ENCODE measurements around the gene TARBP2.
"Not testable (repeated sequence)": the region's sequence is repeated elsewhere in the genome, so short reads cannot be mapped to it uniquely, and the experiment has no call there.

The TARBP2 gene

DNA sequence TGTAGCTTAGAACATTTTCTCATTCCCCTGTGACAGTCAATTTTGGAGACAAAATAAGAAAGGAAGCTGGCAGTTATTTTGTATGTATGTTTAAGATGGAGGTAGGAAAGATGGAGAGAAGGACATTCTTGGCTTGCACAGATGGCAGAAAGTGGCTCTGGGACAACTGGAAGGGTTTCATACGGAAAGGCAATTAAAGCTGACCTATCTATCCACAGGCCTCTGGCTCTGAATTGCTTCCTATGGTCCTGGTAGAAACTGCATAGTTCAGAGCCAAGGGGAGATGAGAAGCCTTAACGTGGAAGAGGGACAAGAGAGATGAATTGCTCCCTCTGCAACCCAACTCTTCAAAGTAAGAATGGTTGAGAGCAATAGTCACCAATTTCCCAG is 14.2 kb downstream of the TARBP2 start:
- no peak for DNase-seq (ENCODE audit: low spot score)

DNA sequence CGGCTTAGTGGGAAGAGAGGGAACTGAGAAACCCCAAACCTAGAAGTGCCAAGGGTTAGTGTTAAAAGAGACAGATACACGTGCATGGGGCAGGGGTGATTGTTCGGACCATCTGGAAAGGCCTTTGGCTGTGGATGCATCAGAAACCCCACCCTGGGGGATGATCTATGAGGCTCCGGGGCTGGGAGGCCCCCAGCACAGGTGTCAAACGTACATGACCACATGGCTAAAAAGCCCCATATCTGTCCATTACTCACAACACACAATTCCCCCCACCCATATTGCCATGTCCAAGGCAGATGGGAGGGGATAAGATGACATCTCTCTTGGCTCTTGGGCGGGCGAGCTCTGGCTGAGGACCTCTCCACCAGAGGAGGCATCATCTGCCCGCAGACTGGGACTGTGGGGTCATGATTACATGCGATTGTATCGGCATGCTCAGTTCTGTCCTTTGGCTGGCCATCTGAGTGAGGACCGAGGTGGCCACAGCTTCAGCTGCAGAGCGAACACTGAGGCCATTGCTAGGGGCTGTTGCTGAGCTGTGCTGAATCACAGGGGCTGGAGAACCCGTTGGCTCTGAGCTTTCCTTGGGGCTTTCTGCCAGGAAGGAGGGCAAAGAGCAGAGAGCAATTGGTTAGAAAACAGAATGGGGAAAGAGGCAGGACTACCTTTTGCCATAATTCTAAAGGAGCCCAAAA is 15.8 kb downstream of the TARBP2 start:
- no peak for DNase-seq (ENCODE audit: low spot score)

DNA sequence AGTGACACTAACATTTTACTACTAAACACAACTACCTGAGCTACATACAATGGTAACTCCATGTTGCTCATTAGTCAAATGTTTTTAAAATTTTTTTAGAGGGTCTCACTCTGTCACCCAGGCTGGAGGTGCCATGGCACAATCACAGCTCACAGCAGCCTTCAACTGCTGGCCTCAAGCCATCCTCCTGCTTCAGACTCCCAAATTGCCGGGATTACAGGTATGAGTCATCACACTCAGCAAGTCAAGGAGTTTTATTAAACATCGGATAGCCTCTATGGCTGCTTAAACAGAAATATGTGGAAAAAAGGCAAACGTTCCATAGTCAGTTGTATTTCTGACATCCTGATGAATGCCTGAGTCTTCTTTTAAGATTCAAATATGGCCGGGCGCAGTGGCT is 17.3 kb downstream of the TARBP2 start:
- no peak for DNase-seq (ENCODE audit: low spot score)

- no peak for DNase-seq (ENCODE audit: low spot score)
These were observed 22.0 kb downstream of the TARBP2 start for GRCh38 chr12:53523131-53523530.

GRCh38 chr12:53524476-53524875 is 23.4 kb downstream of the TARBP2 start:
- DNase-seq (ENCODE audit: low spot score) = no peak

DNA sequence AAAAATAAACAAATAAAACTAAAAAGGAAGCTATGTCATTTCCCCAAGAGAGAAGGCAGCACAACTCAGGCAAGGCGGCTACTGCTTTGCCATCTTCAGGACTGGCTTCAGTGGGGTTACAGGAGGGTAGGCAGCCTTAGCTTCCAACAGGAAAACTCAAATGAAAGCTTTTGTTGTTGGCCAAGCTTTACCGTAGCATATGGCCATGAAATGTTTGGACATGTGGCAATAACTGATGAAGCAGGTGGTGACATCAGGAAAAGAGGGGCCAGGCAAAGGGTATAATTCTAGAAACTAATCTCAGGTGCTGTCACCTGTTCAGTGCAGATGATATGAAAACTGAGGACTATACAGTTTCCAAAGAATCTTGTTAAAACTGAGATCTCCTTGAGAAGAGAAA is 29.0 kb downstream of the TARBP2 start:
- no peak for DNase-seq (ENCODE audit: low spot score)

DNA sequence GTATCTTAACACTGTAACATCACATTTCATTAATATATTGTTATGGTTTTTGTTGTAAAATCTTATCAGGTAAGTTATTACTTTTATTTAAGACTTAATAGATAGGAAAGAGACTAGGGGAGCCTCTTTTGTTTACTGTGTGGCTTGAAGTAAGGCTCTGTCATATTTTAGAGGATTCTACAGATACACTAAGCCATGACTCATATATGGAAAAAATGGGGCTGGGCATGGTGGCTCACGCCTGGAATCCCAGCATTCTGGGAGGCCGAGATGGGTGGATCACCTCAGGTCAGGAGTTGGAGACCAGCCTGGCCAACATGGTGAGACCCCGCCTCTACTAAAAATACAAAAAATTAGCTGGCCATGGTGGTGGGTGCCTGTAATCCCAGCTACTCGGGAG is 29.8 kb downstream of the TARBP2 start:
- DNase-seq (ENCODE audit: low spot score) = no peak

GRCh38 chr12:53532021-53532420 is 30.9 kb downstream of the TARBP2 start:
- no peak for DNase-seq (ENCODE audit: low spot score)

DNA sequence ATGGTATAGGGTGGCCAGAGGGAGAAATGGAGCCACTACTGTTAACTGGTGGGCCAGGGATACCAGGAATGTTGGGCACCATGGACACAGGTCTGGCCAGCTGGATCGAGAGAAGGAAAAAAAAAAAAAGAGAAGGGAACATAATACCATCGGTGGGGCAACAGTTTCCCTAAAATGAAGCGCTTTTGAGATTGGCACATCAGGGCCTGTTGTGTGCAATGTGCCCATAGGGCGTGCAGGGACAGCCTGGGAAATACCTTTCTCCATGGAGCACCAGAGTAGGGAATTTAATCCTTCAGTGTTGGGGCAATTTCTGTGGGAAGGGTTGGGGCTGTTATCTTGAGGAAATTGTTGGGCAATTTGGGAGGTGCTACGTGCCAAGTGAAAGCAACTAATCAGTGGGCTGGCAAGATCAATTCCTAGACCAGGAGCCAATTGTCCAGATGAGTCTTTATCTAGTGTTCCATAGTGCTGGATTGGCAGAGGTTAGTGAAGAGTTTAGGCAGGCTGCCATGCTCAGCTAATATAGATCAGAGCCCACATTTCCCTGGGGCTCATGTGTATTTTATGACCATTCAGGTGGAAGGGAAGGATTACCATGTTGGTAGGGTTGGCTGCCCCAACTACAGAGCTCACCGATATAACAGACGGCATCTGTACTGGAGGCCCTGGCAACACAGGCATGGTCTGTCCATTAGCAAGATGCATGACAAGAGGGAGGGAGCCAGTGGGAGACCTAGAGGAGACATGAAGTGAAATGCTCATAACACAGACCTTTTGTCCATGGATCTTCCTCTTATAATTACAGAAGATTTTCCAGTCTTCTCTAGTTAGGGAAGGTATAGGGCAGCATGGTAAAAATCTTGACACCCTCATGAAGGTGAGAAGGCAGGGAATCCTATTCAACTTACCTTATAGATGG is 31.7 kb downstream of the TARBP2 start:
- DNase-seq (ENCODE audit: low spot score) = no peak

GRCh38 chr12:53533471-53533870 is 32.4 kb downstream of the TARBP2 start:
- no peak for DNase-seq (ENCODE audit: low spot score)

GRCh38 chr12:53536962-53537361 is 35.9 kb downstream of the TARBP2 start:
- DNase-seq (ENCODE audit: low spot score) = no peak

- DNase-seq (ENCODE audit: low spot score) = peak; percentile 80
These were observed 37.2 kb downstream of the TARBP2 start for GRCh38 chr12:53538209-53538689.

GRCh38 chr12:53539526-53539925 is 38.4 kb downstream of the TARBP2 start:
- no peak for DNase-seq (ENCODE audit: low spot score)

DNA sequence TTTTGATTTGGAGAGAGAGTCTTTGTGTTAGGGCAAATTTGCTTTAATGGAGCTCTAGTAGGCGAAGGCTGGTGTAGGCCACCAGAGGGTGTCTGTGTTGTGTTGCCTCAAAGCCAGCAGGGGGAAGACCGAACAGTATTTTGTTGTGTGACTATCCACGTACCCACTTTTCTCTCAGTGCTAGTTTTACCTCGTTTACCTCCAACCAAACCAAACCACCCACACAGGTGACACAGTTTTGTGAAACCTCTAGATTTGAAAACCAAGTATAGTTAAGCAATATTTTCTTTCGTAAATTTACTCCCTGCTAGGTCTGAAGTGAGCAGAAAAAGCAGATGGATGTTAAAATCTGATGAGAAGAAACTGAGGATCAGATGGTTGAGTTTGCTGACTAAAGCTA is 42.5 kb downstream of the TARBP2 start:
- peak; percentile 56 for DNase-seq (ENCODE audit: low spot score)

- DNase-seq (ENCODE audit: low spot score) = not testable (repeated sequence)
These were observed 47.3 kb downstream of the TARBP2 start for GRCh38 chr12:53548354-53548753.

- not testable (repeated sequence) for DNase-seq (ENCODE audit: low spot score)
These were observed 49.0 kb downstream of the TARBP2 start for GRCh38 chr12:53550131-53550530.

DNA sequence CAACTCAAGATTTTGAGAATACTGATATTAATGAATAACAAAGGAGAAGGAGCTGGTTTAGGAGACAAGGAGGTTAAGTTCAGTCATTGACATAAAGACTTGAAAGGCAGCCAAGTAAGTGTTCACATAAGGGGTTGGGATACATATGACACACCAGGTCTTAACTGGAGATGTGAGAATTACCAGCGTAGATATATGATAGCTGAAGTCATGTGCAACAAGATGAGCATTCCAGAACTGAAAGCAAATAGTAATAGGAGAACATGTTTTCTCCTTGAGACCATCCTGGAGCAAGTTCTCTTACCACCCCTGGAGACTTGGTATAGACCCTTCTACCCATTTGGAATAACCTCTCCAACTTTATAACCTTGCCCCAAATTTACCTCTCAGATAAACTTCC is 49.5 kb downstream of the TARBP2 start:
- DNase-seq (ENCODE audit: low spot score) = no peak

DNA sequence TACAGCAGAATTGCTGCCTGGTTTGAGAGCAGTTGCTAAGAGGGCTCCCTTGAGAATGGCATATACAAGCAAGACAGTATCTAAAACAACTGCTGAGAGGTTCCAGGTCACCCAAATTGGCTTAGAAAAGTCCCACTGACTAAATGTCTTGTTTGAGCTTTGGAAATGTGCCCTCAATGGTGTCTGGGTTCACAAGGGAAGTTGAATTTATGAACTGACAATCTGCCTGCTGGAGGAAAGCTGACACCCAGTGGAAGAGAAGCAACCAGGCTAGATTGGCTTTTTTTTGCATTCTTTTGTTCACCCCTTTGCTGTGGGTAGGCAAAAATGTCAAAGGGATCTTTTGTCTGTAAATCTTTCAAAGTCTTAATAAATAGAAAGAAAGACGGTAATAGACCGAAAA is 50.8 kb downstream of the TARBP2 start:
- DNase-seq (ENCODE audit: low spot score) = no peak

GRCh38 chr12:53552361-53553327 is 51.6 kb downstream of the TARBP2 start:
- no peak for DNase-seq (ENCODE audit: low spot score)

Data from HuH-7 (cell line).